GM12878 (cell line): Measurements from ENCODE around the gene INTS6. TPM values are rescaled to one million over a fixed set of nuclear protein-coding genes. Genes with fewer than 3 reads are reported as not detected.

Experiments
- ATAC-seq: fragments of 200-7000 bp; cut with Tn5 transposase; 3 replicates; pipeline ENCODE4 v1.9.1; 2020; ENCODE audit warnings: mild to moderate bottlenecking, moderate library complexity
- BruUV-seq: library from RNA; stranded (reverse); fragments of 400-500 nt; replicated peaks from 2 replicates; lab custom pipeline; 2021; lab: Mats Ljungman, UMichigan
- CTCF ChIA-PET: fragments of 300-600 bp; sonication (Branson Sonifier 250); formaldehyde crosslinking; extraction: SDS; loops from one replicate; lab custom pipeline; 2021; ENCODE audit warnings: inconsistent platforms; lab: Yijun Ruan, JAX
- POLR2A ChIA-PET: fragments of 350-600 bp; formaldehyde crosslinking; extraction: SDS; loops from one replicate; lab custom pipeline; 2021; ENCODE audit warnings: inconsistent platforms; lab: Charles Lee
- RAD21 ChIA-PET: fragments of 300-600 bp; sonication (Branson Sonifier 250); formaldehyde crosslinking; loops from one replicate; lab custom pipeline; 2023; ENCODE audit warnings: antibody characterized with exemption; ENCODE audit not compliant: unreplicated experiment; lab: Charles Lee
- SMC1A ChIA-PET: fragments of 300-600 bp; sonication (Branson Sonifier 250); formaldehyde crosslinking; loops from one replicate; lab custom pipeline; 2023; ENCODE audit not compliant: unreplicated experiment, uncharacterized antibody; lab: Charles Lee
- DNase-seq: peaks from one replicate; pipeline ENCODE4 v3.0.0-alpha.2; 2011; ENCODE audit warnings: low read depth, low spot score
- FAIRE-seq: peaks from 3 replicates; lab custom pipeline; 2011; peaks lifted over from hg19 to GRCh38; lab: Jason Lieb, UNC
- H2AFZ ChIP-seq: 2 replicates; pipeline ENCODE4 v1.6.0; 2011; ENCODE audit warnings: low read depth, low read length, control low read depth; ENCODE audit not compliant: control insufficient read depth
- H3K27ac ChIP-seq: 2 replicates; pipeline ENCODE4 v1.5.1; 2011; ENCODE audit warnings: control low read depth; ENCODE audit not compliant: control insufficient read depth, insufficient read depth
- H3K27me3 ChIP-seq, 2 experiments: replicated peaks in 1 of 2; 2 replicates each; pipeline versions ENCODE4 v1.6.0 to v1.6.1; 2011; ENCODE audit warnings: low read length in 1 of 2; ENCODE audit not compliant: control insufficient read depth in 2 of 2, insufficient read depth in 2 of 2
- H3K36me3 ChIP-seq, 2 experiments: 2 replicates each; pipeline ENCODE4 v1.5.1; 2011; ENCODE audit warnings: low read length in 1 of 2; ENCODE audit not compliant: control insufficient read depth in 2 of 2, insufficient read depth in 2 of 2
- H3K4me1 ChIP-seq: 2 replicates; pipeline ENCODE4 v1.6.1; 2011; ENCODE audit warnings: mild to moderate bottlenecking, low read length, moderate library complexity, mixed read lengths; ENCODE audit not compliant: control insufficient read depth, insufficient read depth
- H3K4me2 ChIP-seq: 2 replicates; pipeline ENCODE4 v1.6.0; 2011; ENCODE audit warnings: control low read depth; ENCODE audit not compliant: control insufficient read depth, insufficient read depth
- H3K4me3 ChIP-seq: fragments of 200-600 bp; sonication (generic); 2 replicates; pipeline ENCODE4 v1.5.1; 2016
- H3K79me2 ChIP-seq: 2 replicates; pipeline ENCODE4 v1.6.0; 2011; ENCODE audit warnings: low read length; ENCODE audit not compliant: control insufficient read depth, insufficient read depth
- H3K9ac ChIP-seq: 2 replicates; pipeline ENCODE4 v1.8.0; 2011; ENCODE audit warnings: low read length, control low read depth, mixed read lengths; ENCODE audit not compliant: control insufficient read depth, insufficient read depth
- H3K9me3 ChIP-seq: replicated peaks from 3 replicates; pipeline ENCODE4 v1.5.1; 2011; ENCODE audit warnings: mild to moderate bottlenecking, low read length; ENCODE audit not compliant: control insufficient read depth, insufficient read depth
- H4K20me1 ChIP-seq: 2 replicates; pipeline ENCODE4 v1.6.0; 2011; ENCODE audit not compliant: control insufficient read depth, insufficient read depth
- BCL11A ChIP-seq: IDR thresholded peaks from 2 replicates; pipeline ENCODE4 v1.6.1; 2011; ENCODE audit warnings: low read depth, low read length
- BCLAF1 ChIP-seq: fragments of 450-650 bp; IDR thresholded peaks from 2 replicates; pipeline ENCODE4 v1.6.1; 2017; ENCODE audit warnings: antibody characterized with exemption, mild to moderate bottlenecking, moderate library complexity
- CHD4 ChIP-seq: fragments of 200-600 bp; sonication (generic); IDR thresholded peaks from 2 replicates; pipeline ENCODE4 v1.6.1; 2016; ENCODE audit warnings: mild to moderate bottlenecking
- HSF1 ChIP-seq: fragments of 150-350 bp; IDR thresholded peaks from 2 replicates; pipeline ENCODE4 v1.6.1; 2014; ENCODE audit warnings: mild to moderate bottlenecking, low read depth, low read length
- IRF4 ChIP-seq: IDR thresholded peaks from 2 replicates; pipeline ENCODE4 v1.6.1; 2011; ENCODE audit warnings: low read depth, low read length
- JUNB ChIP-seq: IDR thresholded peaks from 2 replicates; pipeline ENCODE4 v1.6.1; 2016; ENCODE audit warnings: antibody characterized with exemption, mild to moderate bottlenecking
- KLF5 ChIP-seq: fragments of 450-650 bp; IDR thresholded peaks from 2 replicates; pipeline ENCODE4 v1.6.1; 2014; ENCODE audit warnings: mild to moderate bottlenecking; ENCODE audit not compliant: partially characterized antibody
- MAX ChIP-seq: IDR thresholded peaks from 2 replicates; pipeline ENCODE4 v1.6.1; 2012; ENCODE audit warnings: low read depth, low read length, improper control_type of control experiment
- MTA3 ChIP-seq: IDR thresholded peaks from 2 replicates; pipeline ENCODE4 v1.6.1; 2012; ENCODE audit warnings: low read length, inconsistent platforms, borderline replicate concordance
- PAX5 ChIP-seq: IDR thresholded peaks from 2 replicates; pipeline ENCODE4 v1.6.1; 2011; ENCODE audit warnings: low read depth, low read length, borderline replicate concordance
- PML ChIP-seq: IDR thresholded peaks from 2 replicates; pipeline ENCODE4 v1.6.1; 2012; ENCODE audit warnings: low read length, inconsistent platforms
- RAD51 ChIP-seq: fragments of 450-650 bp; IDR thresholded peaks from 2 replicates; pipeline ENCODE4 v1.6.1; 2016; ENCODE audit warnings: moderate library complexity, mild to moderate bottlenecking, inconsistent platforms
- RBBP5 ChIP-seq: fragments of 200-600 bp; sonication (generic); conservative IDR thresholded peaks from 2 replicates; pipeline ENCODE4 v1.6.1; 2016
- RELA ChIP-seq: fragments of 450-650 bp; IDR thresholded peaks from 2 replicates; pipeline ENCODE4 v1.8.0; 2014; ENCODE audit warnings: borderline replicate concordance; ENCODE audit not compliant: partially characterized antibody
- SMAD1 ChIP-seq: fragments of 450-650 bp; IDR thresholded peaks from 2 replicates; pipeline ENCODE4 v1.6.1; 2018; ENCODE audit warnings: mild to moderate bottlenecking, low read depth; ENCODE audit not compliant: partially characterized antibody
- STAT1 ChIP-seq: fragments of 450-650 bp; conservative IDR thresholded peaks from 2 replicates; pipeline ENCODE4 v1.6.1; 2014; ENCODE audit warnings: antibody characterized with exemption, mild to moderate bottlenecking
- YY1 ChIP-seq: IDR thresholded peaks from 2 replicates; pipeline ENCODE4 v1.6.1; 2011; ENCODE audit warnings: low read depth, mild to moderate bottlenecking, low read length
- ZSCAN29 ChIP-seq: fragments of 450-650 bp; IDR thresholded peaks from 2 replicates; pipeline ENCODE4 v1.6.1; 2017; ENCODE audit warnings: mild to moderate bottlenecking, moderate library complexity
- WGBS: methylation state at CpG from one replicate; pipeline ENCODE4 v1.1.6; 2016; ENCODE audit warnings: low lambda C conversion rate; ENCODE audit not compliant: insufficient replicate concordance, insufficient coverage; ENCODE audit errors: missing lambda C conversion rate; 5-methylcytosine and 5-hydroxymethylcytosine counted together
- in situ Hi-C: fragments of 300-500 bp; cut with MboI; formaldehyde crosslinking; loops from 9 replicates; pipeline ENCODE4 v1.14.3; 2018; ENCODE audit warnings: mixed read lengths
- intact Hi-C: fragments of 100-400 bp; cut with micrococcal nuclease; formaldehyde crosslinking; loops from one replicate; pipeline ENCODE4 v1.14.2; 2022; ENCODE audit not compliant: unreplicated experiment
- polyA plus RNA-seq, 11 experiments: library from polyadenylated mRNA; depleted of rRNA in 4 of 11; unstranded in 6 of 11; stranded (reverse) in 5 of 11; fragments of >200 nt; fragmentation: Nextera tagmentation in 4 of 11; fragmentation: Illumina TruSeq in 1 of 11; extraction: Ambion mirVana in 4 of 11; extraction: Trizol in 1 of 11; gene quantifications; 1 replicate in 1 of 11; 2 replicates in 10 of 11; pipeline versions ENCODE4 v1.2.1 to v1.2.3, GENCODE V29; 2011 to 2016; ENCODE audit warnings: inconsistent platforms in 2 of 11, missing spikeins in 2 of 11, low read depth in 1 of 11
- total RNA-seq, 4 experiments: library from RNA; depleted of rRNA in 3 of 4; stranded (reverse); fragments of >200 nt in 3 of 4; fragmentation: Illumina TruSeq in 1 of 4; extraction: Trizol in 1 of 4; gene quantifications; 2 replicates each; pipeline versions ENCODE4 v1.2.1 to v1.2.3, GENCODE V29; 2013 to 2021

INTS6 gene
- total and polyA plus RNA-seq, 10 of the 15 experiments (the other 5 are each of a cell fraction or from before 2014, with no cell fraction given), result 7.2 to 57.7 (median 30.9) TPM

GRCh38 chr13:51453207-51453958, 547 bp upstream of the INTS6 start:
- peak overlapping the region; percentile 52 for H3K4me2 ChIP-seq
- FAIRE-seq (peak; percentile 27), ATAC-seq (peak; percentile 60), DNase-seq (peak; percentile 42)
- H3K9ac ChIP-seq, result peak overlapping the region; percentile 70
- no peaks in the 10 kb centered on the region for H3K27me3 ChIP-seq
- CTCF ChIA-PET, result interaction anchor here (0.5 to 2.1 kb wide), 11 partner anchors 8 to 1335 kb away, joined by 3 to 17 read pairs (median 4); no protein-coding TSS in a partner anchor
- H3K27ac ChIP-seq, result peak overlapping the region; percentile 88
- no peaks in the 10 kb centered on the region for H4K20me1 ChIP-seq
- 1% methylated on average over 46 of the region's 80 CpGs for WGBS
- SMC1A ChIA-PET, result interaction anchor here (0.7 to 2.9 kb wide), 33 partner anchors 11 to 374 kb away, joined by 3 to 18 read pairs (median 6); no protein-coding TSS in a partner anchor
- peaks cover 40% of the 10 kb centered on the region for H3K79me2 ChIP-seq
- in situ Hi-C loops (loop anchor here (10.0 kb wide), 1 partner anchor 131 kb away; the partner anchor contains the start of gene WDFY2), intact Hi-C loops (loop anchor here (1.0 to 5.0 kb wide), 5 partner anchors 109 to 343 kb away; partner anchors contain the start of gene WDFY2)
- H3K4me3 ChIP-seq, result peak overlapping the region; percentile 76
- RAD21 ChIA-PET, result interaction anchor here (0.6 to 3.6 kb wide), 52 partner anchors 9 to 1395 kb away, joined by 3 to 45 read pairs (median 4); no protein-coding TSS in a partner anchor
- peak overlapping the region; percentile 90 for H2AFZ ChIP-seq
- POLR2A ChIA-PET, result interaction anchor here (0.5 to 3.1 kb wide), 38 partner anchors 9 to 380 kb away, joined by 3 to 15 read pairs (median 4); partner anchors contain the start of gene WDFY2
- peaks cover 0 to 9% of the 10 kb centered on the region in 2 experiments; a peak in 2 of 4 replicates for H3K36me3 ChIP-seq
- H3K9me3 ChIP-seq, result peaks cover 2% of the 10 kb centered on the region; the same call in 1 of the 3 replicates
- BruUV-seq, result no TSS peak
- H3K4me1 ChIP-seq, result peaks cover 5% of the 10 kb centered on the region; the same call in 1 of the 2 replicates
- no peak for TF ChIP-seq MTA3
- TF ChIP-seq PML, result no peak
- TF ChIP-seq IRF4, result no peak
- TF ChIP-seq BCL11A, result no peak
- TF ChIP-seq CHD4, result no peak
- no peak for TF ChIP-seq SMAD1
- TF ChIP-seq PAX5, result no peak
- TF ChIP-seq YY1, result peak; percentile 30; the same call in 1 of the 2 replicates
- 0 out of 2 replicates have a peak, but pooled peaks have one; percentile 42 for TF ChIP-seq BCLAF1
- peak; percentile 78 for TF ChIP-seq KLF5
- no peak for TF ChIP-seq RBBP5
- TF ChIP-seq HSF1, result no peak
- TF ChIP-seq MAX, result no peak; the same call in 1 of the 2 replicates
- peak; percentile 60 for TF ChIP-seq RELA
- TF ChIP-seq ZSCAN29, result no peak
- TF ChIP-seq STAT1, result peak; percentile 75; the same call in 1 of the 2 replicates
- no peak for TF ChIP-seq JUNB
- TF ChIP-seq RAD51, result no peak
